Measurements from ENCODE around the gene RHBDL3. TPM values are rescaled to one million over a fixed set of nuclear protein-coding genes. Genes with fewer than 3 reads are reported as not detected.
"Not testable (repeated sequence)": the region's sequence is repeated elsewhere in the genome, so short reads cannot be mapped to it uniquely, and the experiment has no call there.

Gene RHBDL3
- total RNA-seq, 1 donor from 2014 or later = 0.16 TPM

GRCh38 chr17:32323811-32324491 lies 58.3 kb downstream of the RHBDL3 start:
- peak; percentile 15 for DNase-seq (ENCODE audit: low read depth)

GRCh38 chr17:32327911-32328310 lies 62.3 kb downstream of the RHBDL3 start:
- DNase-seq (ENCODE audit: low read depth) = no peak

GRCh38 chr17:32330147-32330546 lies 64.5 kb downstream of the RHBDL3 start:
- DNase-seq (ENCODE audit: low read depth) = no peak

- DNase-seq (ENCODE audit: low read depth) = no peak
Measured at GRCh38 chr17:32331243-32332040, 65.8 kb downstream of the RHBDL3 start.

- DNase-seq (ENCODE audit: low read depth) = no peak
Measured at GRCh38 chr17:32333187-32333586, 67.6 kb downstream of the RHBDL3 start.

GRCh38 chr17:32335046-32335445 lies 69.4 kb downstream of the RHBDL3 start:
- no peak for DNase-seq (ENCODE audit: low read depth)

- DNase-seq (ENCODE audit: low read depth) = peak; percentile 24
Measured at GRCh38 chr17:32335687-32336086, 70.1 kb downstream of the RHBDL3 start.

- DNase-seq (ENCODE audit: low read depth) = peak; percentile 32
Measured at GRCh38 chr17:32341141-32341856, 75.7 kb downstream of the RHBDL3 start.

- DNase-seq (ENCODE audit: low read depth) = peak; percentile 76
Measured at GRCh38 chr17:32341857-32342602, 76.4 kb downstream of the RHBDL3 start, which contains the start of gene C17orf75. C17orf75 (minus strand) TSS chr17:32342173; CDS start chr17:32342139, 34 bp downstream.

GRCh38 chr17:32342603-32343325 lies 77.1 kb downstream of the RHBDL3 start:
- DNase-seq (ENCODE audit: low read depth) = no peak

GRCh38 chr17:32345951-32346600 lies 80.4 kb downstream of the RHBDL3 start:
- DNase-seq (ENCODE audit: low read depth) = no peak

- no peak for DNase-seq (ENCODE audit: low read depth)
Measured at GRCh38 chr17:32348483-32348800, 82.8 kb downstream of the RHBDL3 start.

- DNase-seq (ENCODE audit: low read depth) = no peak
Measured at GRCh38 chr17:32349503-32349853, 83.8 kb downstream of the RHBDL3 start.

GRCh38 chr17:32349854-32350665 lies 84.4 kb downstream of the RHBDL3 start, which contains the start of gene ZNF207:
ZNF207 (plus strand) TSS chr17:32350157; CDS start chr17:32350286, 129 bp downstream.
- peak; percentile 98 for DNase-seq (ENCODE audit: low read depth)

- DNase-seq (ENCODE audit: low read depth) = peak; percentile 67
Measured at GRCh38 chr17:32350666-32351418, 85.2 kb downstream of the RHBDL3 start.

- not testable (repeated sequence) for DNase-seq (ENCODE audit: low read depth)
Measured at GRCh38 chr17:32352734-32353133, 87.1 kb downstream of the RHBDL3 start.

- DNase-seq (ENCODE audit: low read depth) = no peak
Measured at GRCh38 chr17:32355649-32356377, 90.2 kb downstream of the RHBDL3 start.

- DNase-seq (ENCODE audit: low read depth) = no peak
Measured at GRCh38 chr17:32356378-32356743, 90.7 kb downstream of the RHBDL3 start.
